SK-N-SH (cell line): ENCODE measurements around the gene NHSL1. TPM values are rescaled to one million over a fixed set of nuclear protein-coding genes. Genes with fewer than 3 reads are reported as not detected.

ENCODE experiments used
- CTCF ChIA-PET: fragments of 300-600, 350-600 bp; formaldehyde crosslinking; extraction: SDS; loops from one replicate; lab custom pipeline; 2021; lab: Yijun Ruan, JAX
- POLR2A ChIA-PET: fragments of 350-600 bp; sonication (Branson Sonifier 250); formaldehyde crosslinking; extraction: SDS; loops from one replicate; lab custom pipeline; 2020; ENCODE audit warnings: antibody characterized with exemption, inconsistent platforms; lab: Yijun Ruan, JAX
- DNase-seq: peaks from one replicate; pipeline ENCODE4 v3.0.0; 2012
- H2AFZ ChIP-seq: fragments of 200-600 bp; sonication (generic); 2 replicates; pipeline ENCODE4 v1.8.1; 2016; ENCODE audit warnings: antibody characterized with exemption, mild to moderate bottlenecking, low read depth
- H3F3A ChIP-seq: fragments of 200-600 bp; sonication (generic); replicated peaks from 2 replicates; pipeline ENCODE3; 2016; ENCODE audit warnings: antibody characterized with exemption, mild to moderate bottlenecking; ENCODE audit not compliant: insufficient read depth
- H3K27ac ChIP-seq, 2 experiments: fragments of 200-500 bp in 1 of 2; fragments of 200-600 bp in 1 of 2; sonication (Bioruptor generic) in 1 of 2; sonication (generic), shearing (Covaris generic) in 1 of 2; 2 replicates each; pipeline versions ENCODE4 v1.5.1 to v1.6.1; 2014 to 2016; ENCODE audit warnings: low read depth in 2 of 2, inconsistent platforms in 1 of 2, low read length in 1 of 2, mild to moderate bottlenecking in 1 of 2, mixed read lengths in 1 of 2
- H3K27me3 ChIP-seq: fragments of 200-600 bp; sonication (generic), shearing (Covaris generic); 2 replicates; pipeline ENCODE4 v1.6.1; 2016; ENCODE audit warnings: mixed run types; ENCODE audit not compliant: insufficient read depth
- H3K36me3 ChIP-seq, 2 experiments: fragments of 200-500 bp in 1 of 2; fragments of 200-600 bp in 1 of 2; sonication (Bioruptor generic) in 1 of 2; sonication (generic) in 1 of 2; replicated peaks in 1 of 2; 2 replicates each; pipeline versions ENCODE3 to v1.5.1; 2014 to 2016; ENCODE audit warnings: low read length in 1 of 2, mild to moderate bottlenecking in 1 of 2; ENCODE audit not compliant: insufficient read depth in 2 of 2, control insufficient read depth in 1 of 2
- H3K4me1 ChIP-seq, 2 experiments: fragments of 200-500 bp in 1 of 2; fragments of 200-600 bp in 1 of 2; sonication (Bioruptor generic) in 1 of 2; sonication (generic), shearing (Covaris generic) in 1 of 2; 2 replicates each; pipeline versions ENCODE4 v1.5.1 to v1.6.1; 2014 to 2016; ENCODE audit warnings: low read depth in 1 of 2, low read length in 1 of 2, mixed run types in 1 of 2; ENCODE audit not compliant: insufficient read depth in 2 of 2, control insufficient read depth in 1 of 2
- H3K4me2 ChIP-seq: fragments of 200-600 bp; sonication (generic), shearing (Covaris generic); 2 replicates; pipeline ENCODE4 v1.6.1; 2017; ENCODE audit warnings: mixed run types
- H3K4me3 ChIP-seq, 2 experiments: fragments of 200-500 bp in 1 of 2; fragments of 200-600 bp in 1 of 2; sonication (Bioruptor generic) in 1 of 2; sonication (generic), shearing (Covaris generic) in 1 of 2; 2 replicates each; pipeline versions ENCODE4 v1.5.1 to v1.8.1; 2014 to 2016; ENCODE audit warnings: low read depth in 2 of 2, inconsistent platforms in 1 of 2, low read length in 1 of 2, mild to moderate bottlenecking in 1 of 2, mixed read lengths in 1 of 2, moderate library complexity in 1 of 2
- H3K79me2 ChIP-seq: fragments of 200-600 bp; sonication (generic); 2 replicates; pipeline ENCODE4 v1.8.1; 2017; ENCODE audit warnings: mild to moderate bottlenecking; ENCODE audit not compliant: insufficient read depth
- H3K9ac ChIP-seq: fragments of 200-600 bp; sonication (generic); 2 replicates; pipeline ENCODE4 v1.6.1; 2017; ENCODE audit warnings: mixed run types
- H3K9me2 ChIP-seq: fragments of 200-600 bp; sonication (generic); 2 replicates; pipeline ENCODE4 v1.6.1; 2017; ENCODE audit warnings: mixed run types
- H3K9me3 ChIP-seq: fragments of 200-600 bp; sonication (generic); 2 replicates; pipeline ENCODE4 v1.6.1; 2017; ENCODE audit warnings: mixed run types, mild to moderate bottlenecking, moderate library complexity
- H4K20me1 ChIP-seq: fragments of 200-600 bp; sonication (generic); 2 replicates; pipeline ENCODE4 v1.6.1; 2017; ENCODE audit warnings: mild to moderate bottlenecking, mixed run types; ENCODE audit not compliant: insufficient read depth
- CHD2 ChIP-seq: fragments of 150-350 bp; IDR thresholded peaks from 2 replicates; pipeline ENCODE4 v1.6.1; 2018; ENCODE audit warnings: low read length; ENCODE audit not compliant: partially characterized antibody
- EP300 ChIP-seq, 2 experiments: IDR thresholded peaks; 2 replicates each; pipeline versions ENCODE4 v1.4.0 to v1.6.1; 2012; ENCODE audit warnings: borderline replicate concordance in 1 of 2, low read depth in 1 of 2, low read length in 1 of 2
- EZH2phosphoT487 ChIP-seq: fragments of 200-600 bp; sonication (generic); IDR thresholded peaks from 2 replicates; pipeline ENCODE4 v1.6.1; 2017; ENCODE audit warnings: low read depth, mixed run types, mild to moderate bottlenecking, antibody characterized with exemption, moderate library complexity, borderline replicate concordance
- FOSL2 ChIP-seq: IDR thresholded peaks from 2 replicates; pipeline ENCODE4 v1.4.0; 2012; ENCODE audit warnings: low read depth, mild to moderate bottlenecking, moderate library complexity, borderline replicate concordance
- GABPA ChIP-seq: IDR thresholded peaks from 2 replicates; pipeline ENCODE4 v1.4.0; 2012; ENCODE audit warnings: low read depth, mild to moderate bottlenecking
- GATA2 ChIP-seq: sonication (generic); formaldehyde crosslinking; IDR thresholded peaks from 2 replicates; pipeline ENCODE4 v1.5.0; 2020; ENCODE audit warnings: mild to moderate bottlenecking, missing genetic modification reagents
- JUND ChIP-seq: IDR thresholded peaks from 2 replicates; pipeline ENCODE4 v1.4.0; 2012
- MEF2A ChIP-seq: IDR thresholded peaks from 2 replicates; pipeline ENCODE4 v1.4.0; 2012; ENCODE audit warnings: low read depth, borderline replicate concordance
- NRF1 ChIP-seq: IDR thresholded peaks from 2 replicates; pipeline ENCODE4 v1.6.1; 2012; ENCODE audit warnings: low read depth, mild to moderate bottlenecking, low read length
- POLR2AphosphoS5 ChIP-seq: IDR thresholded peaks from 2 replicates; pipeline ENCODE4 v1.6.1; 2012; ENCODE audit warnings: low read depth, low read length
- RCOR1 ChIP-seq: fragments of 150-350 bp; IDR thresholded peaks from 2 replicates; pipeline ENCODE4 v1.6.1; 2017; ENCODE audit warnings: antibody characterized with exemption, low read length
- RFX5 ChIP-seq: IDR thresholded peaks from 2 replicates; pipeline ENCODE4 v1.6.1; 2012; ENCODE audit warnings: mild to moderate bottlenecking, improper control_type of control experiment, low read length
- RXRA ChIP-seq: IDR thresholded peaks from 2 replicates; pipeline ENCODE4 v1.4.0; 2012; ENCODE audit warnings: low read depth, mild to moderate bottlenecking, borderline replicate concordance
- SIN3A ChIP-seq: IDR thresholded peaks from 2 replicates; pipeline ENCODE4 v1.6.1; 2012; ENCODE audit warnings: low read depth, mild to moderate bottlenecking, low read length, moderate library complexity, borderline replicate concordance
- SMC3 ChIP-seq: IDR thresholded peaks from 2 replicates; pipeline ENCODE4 v1.6.1; 2012; ENCODE audit warnings: low read depth, low read length, improper control_type of control experiment
- TEAD4 ChIP-seq: IDR thresholded peaks from 2 replicates; pipeline ENCODE4 v1.4.0; 2012; ENCODE audit warnings: mild to moderate bottlenecking, borderline replicate concordance; ENCODE audit not compliant: insufficient read depth
- YY1 ChIP-seq: IDR thresholded peaks from 2 replicates; pipeline ENCODE4 v1.4.0; 2012; ENCODE audit warnings: low read depth, mild to moderate bottlenecking
- WGBS: methylation state at CpG from one replicate; pipeline ENCODE4 v1.1.6; 2017; ENCODE audit warnings: low lambda C conversion rate; 5-methylcytosine and 5-hydroxymethylcytosine counted together
- polyA plus RNA-seq, 3 experiments: library from polyadenylated mRNA; depleted of rRNA; stranded (reverse); fragments of >200 nt; gene quantifications; 2 replicates each; pipeline ENCODE4 v1.2.3, GENCODE V29; 2012
- TF ChIP-seq, protein P1 (sequence below): IDR thresholded peaks from 2 replicates; pipeline ENCODE4 v1.4.0; 2012; ENCODE audit warnings: low read depth
- TF ChIP-seq, protein P2 (sequence below): IDR thresholded peaks from 2 replicates; pipeline ENCODE4 v1.6.1; 2012; ENCODE audit warnings: mild to moderate bottlenecking, low read depth, low read length, moderate library complexity

The NHSL1 gene
- polyA plus RNA-seq, 1 of the 3 experiments (the other 2 are of a cell fraction): under 0.01 TPM

DNA sequence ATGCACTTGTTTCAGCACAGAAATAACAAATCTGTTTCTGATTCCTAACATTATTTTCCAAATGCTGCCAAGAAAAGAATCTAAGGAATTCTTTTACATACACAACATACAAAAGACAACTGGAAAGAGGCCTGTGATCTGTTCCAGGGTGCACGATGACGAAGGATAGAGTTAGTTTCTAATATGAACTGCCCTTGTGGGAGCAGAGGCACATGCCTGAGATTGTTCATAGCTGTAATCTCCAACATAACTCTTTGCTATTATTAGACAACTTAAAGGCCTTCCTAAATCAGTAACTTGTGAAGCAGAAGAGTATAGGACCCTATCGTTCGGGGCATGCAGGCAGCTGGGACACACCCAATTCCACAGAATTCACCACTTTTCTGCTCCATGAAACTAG, 41.2 kb upstream of the NHSL1 start:
- Histone ChIP-seq H3F3A (no peaks in the 10 kb centered on the region), H3K4me1 (no peaks in the 10 kb centered on the region; a peak in 1 of 4 replicates)
- CTCF ChIA-PET: interaction anchor here (1.3 to 1.4 kb wide), 2 partner anchors 20 to 424 kb away, joined by 4 to 5 read pairs; no protein-coding TSS in a partner anchor
- POLR2A ChIA-PET: no interaction called here
- TF ChIP-seq GABPA (no peak), FOSL2 (no peak), MEF2A (no peak), EP300 (IDR thresholded peaks at IDR 0.05; ENCODE audit: borderline replicate concordance in 1 of 2, low read depth in 1 of 2, low read length in 1 of 2) (no peak), YY1 (no peak), JUND (no peak), GATA2 (CRISPR knock-in tag) (no peak), RFX5 (no peak), CHD2 (no peak), TEAD4 (no peak), SIN3A (no peak), RXRA (no peak), NRF1 (no peak), RCOR1 (no peak), EZH2phosphoT487 (no peak), POLR2AphosphoS5 (no peak), SMC3 (no peak)
- TF ChIP-seq, protein P1, sequence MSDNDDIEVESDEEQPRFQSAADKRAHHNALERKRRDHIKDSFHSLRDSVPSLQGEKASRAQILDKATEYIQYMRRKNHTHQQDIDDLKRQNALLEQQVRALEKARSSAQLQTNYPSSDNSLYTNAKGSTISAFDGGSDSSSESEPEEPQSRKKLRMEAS: no peak
- TF ChIP-seq, protein P2, sequence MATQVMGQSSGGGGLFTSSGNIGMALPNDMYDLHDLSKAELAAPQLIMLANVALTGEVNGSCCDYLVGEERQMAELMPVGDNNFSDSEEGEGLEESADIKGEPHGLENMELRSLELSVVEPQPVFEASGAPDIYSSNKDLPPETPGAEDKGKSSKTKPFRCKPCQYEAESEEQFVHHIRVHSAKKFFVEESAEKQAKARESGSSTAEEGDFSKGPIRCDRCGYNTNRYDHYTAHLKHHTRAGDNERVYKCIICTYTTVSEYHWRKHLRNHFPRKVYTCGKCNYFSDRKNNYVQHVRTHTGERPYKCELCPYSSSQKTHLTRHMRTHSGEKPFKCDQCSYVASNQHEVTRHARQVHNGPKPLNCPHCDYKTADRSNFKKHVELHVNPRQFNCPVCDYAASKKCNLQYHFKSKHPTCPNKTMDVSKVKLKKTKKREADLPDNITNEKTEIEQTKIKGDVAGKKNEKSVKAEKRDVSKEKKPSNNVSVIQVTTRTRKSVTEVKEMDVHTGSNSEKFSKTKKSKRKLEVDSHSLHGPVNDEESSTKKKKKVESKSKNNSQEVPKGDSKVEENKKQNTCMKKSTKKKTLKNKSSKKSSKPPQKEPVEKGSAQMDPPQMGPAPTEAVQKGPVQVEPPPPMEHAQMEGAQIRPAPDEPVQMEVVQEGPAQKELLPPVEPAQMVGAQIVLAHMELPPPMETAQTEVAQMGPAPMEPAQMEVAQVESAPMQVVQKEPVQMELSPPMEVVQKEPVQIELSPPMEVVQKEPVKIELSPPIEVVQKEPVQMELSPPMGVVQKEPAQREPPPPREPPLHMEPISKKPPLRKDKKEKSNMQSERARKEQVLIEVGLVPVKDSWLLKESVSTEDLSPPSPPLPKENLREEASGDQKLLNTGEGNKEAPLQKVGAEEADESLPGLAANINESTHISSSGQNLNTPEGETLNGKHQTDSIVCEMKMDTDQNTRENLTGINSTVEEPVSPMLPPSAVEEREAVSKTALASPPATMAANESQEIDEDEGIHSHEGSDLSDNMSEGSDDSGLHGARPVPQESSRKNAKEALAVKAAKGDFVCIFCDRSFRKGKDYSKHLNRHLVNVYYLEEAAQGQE: no peak
- TF ChIP-seq, all 33 proteins: peak for 0
- no peak overlapping the region for H3K4me2 ChIP-seq
- H3K79me2 ChIP-seq: no peaks in the 10 kb centered on the region
- H4K20me1 ChIP-seq: no peaks in the 10 kb centered on the region
- 8% methylated on average over 4 of the region's 4 CpGs for WGBS
- no peaks in the 10 kb centered on the region for H3K9me3 ChIP-seq
- H3K9ac ChIP-seq: no peak overlapping the region
- no peaks in the 10 kb centered on the region for H3K36me3 ChIP-seq
- H3K4me3 ChIP-seq: no peak overlapping the region
- no peak overlapping the region for H3K27ac ChIP-seq
- H3K9me2 ChIP-seq: no peaks in the 10 kb centered on the region
- H3K27me3 ChIP-seq: peaks cover 26% of the 10 kb centered on the region
- no peak overlapping the region for H2AFZ ChIP-seq
- DNase-seq: no peak
